Stimulated activated CD4-positive, alpha-beta T cell treated with anti-CD3 and anti-CD28 coated beads, TNF-alpha, amount 100 ng/mL, for 48 hours (primary cell): Measurements from ENCODE around the gene RMC1.
"Not testable (repeated sequence)": the region's sequence is repeated elsewhere in the genome, so short reads cannot be mapped to it uniquely, and the experiment has no call there.

ENCODE experiments used
- DNase-seq, 3 donors: peaks; one replicate each; pipeline ENCODE4 v3.0.0-alpha.2; 2020; ENCODE audit warnings: low read depth in 3 of 3

Gene RMC1

DNA sequence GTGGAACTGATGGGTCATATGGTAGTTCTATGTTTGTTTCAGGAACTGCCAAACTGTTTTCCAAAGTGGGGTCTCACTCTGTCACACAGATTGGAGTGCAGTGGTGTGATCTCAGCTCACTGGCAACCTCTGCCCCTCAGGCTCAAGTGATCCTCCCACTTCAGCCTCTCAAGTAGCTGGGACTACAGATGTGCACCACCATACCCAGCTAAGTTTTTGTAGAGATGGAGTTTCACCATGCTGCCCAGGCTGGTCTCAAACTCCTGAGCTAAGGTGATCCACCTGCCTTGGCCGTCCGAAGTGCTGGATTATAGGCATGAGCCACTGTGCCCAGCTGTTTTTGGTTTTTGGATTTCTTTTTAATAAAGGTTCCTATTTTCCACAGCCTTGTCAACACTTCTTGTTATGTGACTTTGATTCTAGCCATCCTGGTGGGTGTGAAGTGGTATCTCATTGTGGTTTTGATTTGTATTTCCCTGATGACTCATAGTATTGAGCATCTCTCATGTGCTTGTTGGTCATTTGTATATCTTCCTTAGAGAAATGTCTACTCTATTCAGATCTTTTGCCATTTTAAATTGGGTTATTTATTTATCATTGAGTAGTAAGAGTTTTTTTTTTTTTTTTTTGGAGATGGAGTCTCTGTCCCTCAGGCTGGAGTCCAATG is 60.2 kb downstream of the RMC1 start:
- DNase-seq = no peak

DNA sequence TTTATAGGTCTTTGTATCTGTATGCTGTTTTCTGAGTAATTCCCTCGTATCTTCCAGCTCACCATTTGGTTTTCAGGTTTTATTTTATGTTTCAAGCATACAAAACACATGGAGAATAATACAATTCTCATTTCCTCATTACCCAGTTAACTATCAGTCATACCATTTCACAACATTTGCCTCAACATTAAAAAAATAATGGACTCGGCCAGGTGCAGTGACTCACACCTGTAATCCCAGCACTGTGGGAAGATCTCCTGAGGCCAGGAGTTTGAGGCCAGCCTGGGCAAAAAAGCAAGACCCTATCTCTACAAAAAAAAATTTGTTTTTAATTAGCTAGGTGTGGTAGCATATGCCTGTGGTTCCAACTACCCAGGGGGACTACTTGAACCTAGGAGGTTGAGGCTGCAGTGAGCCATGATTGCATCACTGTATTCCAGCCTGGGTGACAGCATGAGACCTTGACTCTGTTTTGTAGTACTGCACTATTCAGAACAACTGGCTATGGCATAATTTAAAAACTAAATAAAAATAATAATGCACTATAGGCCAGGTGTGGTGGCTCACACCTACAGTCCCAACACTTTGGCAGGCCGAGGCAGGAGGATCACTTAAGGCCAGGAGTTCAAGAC is 62.7 kb downstream of the RMC1 start:
- no peak for DNase-seq

DNA sequence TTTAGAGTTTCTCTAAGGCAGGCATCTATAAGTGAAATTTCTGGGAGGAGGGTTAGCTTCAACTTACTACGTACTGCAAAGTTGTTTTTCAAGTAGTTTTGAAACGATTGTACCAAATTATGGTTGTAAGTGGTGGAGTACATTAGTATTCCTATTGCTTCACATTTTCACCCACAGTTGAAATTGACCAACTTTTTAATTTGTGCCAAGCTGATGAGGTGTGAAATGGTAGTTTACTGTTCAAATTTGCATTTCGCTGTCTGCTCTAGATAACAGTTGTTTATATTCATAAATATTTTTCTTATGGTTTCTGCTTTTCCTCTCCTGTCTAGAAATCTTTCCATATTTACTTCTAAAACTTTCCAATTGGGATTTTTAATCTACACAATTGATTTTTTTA is 64.4 kb downstream of the RMC1 start:
- DNase-seq = no peak

DNA sequence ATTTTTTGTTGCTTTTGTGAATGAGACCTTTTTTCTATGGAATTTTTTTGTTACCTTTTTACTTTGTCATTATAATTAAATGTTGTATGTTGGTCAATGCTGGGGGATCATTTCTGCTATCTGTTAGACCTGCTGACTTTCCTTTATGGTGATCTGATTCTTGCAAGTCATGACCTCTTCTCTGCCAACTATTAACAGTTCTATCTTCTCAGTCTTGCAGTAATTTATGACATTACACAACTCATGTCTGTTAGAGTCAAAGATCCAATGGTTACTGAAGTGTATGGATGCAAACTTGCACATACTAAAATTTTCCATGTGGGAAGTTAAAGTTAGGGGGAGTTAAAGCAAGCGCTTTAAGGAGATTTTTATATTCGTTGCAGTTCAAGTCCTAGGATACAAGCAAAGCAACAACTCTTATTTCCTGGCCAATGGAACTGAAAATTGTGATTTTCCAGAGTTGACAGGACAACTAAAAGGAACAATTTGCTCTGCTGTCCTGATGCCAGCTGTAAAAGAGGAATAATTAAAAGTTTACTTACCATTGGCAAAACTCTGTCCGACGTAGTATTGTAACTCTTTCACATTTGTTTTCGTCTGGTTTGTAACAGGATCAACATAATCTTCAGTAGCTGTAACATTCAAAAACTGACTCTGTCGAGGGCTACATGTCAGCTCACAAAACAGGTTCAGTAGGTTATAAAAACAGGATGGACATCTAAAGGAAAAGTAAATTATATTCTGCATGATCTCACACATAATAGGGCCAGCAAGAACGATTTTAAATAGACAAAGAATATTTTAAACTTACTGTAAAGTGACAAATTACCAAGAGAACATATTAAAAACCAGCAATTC is 65.2 kb downstream of the RMC1 start:
- no peak for DNase-seq

DNA sequence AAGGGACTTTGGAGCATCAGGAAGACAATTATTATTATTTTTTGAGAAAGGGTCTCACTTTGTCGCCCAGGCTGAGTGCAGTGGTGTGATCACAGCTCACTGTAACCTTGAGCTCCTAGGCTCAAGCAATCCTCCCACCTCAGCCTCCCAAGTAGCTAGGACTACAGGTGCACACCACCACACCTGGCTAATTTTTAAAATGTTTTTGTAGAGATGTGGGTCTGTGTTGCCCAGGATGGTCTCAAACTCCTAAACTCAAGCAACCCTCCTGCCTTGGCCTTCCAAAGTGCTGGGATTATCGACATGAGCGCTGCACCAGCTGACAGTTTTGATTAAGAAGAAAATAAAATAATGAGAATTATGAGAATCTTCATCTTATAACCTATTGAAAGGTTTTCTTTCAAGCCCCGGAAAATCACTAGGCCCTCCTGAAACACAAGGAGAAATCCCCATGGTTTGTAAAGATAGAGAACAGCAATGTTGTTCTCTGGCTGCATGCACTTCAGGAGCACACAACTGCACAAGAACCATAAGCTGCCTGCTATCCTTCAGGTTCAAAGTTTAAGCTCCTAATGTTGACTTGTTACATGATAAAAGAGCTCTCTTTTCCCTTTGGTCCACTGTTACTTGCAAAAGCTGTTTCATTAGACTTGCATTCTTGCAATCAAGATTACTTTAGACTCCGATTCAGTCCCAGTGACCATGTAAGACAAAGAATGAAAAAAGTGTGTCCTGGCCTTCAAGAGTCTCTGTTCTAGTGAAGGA is 66.2 kb downstream of the RMC1 start:
- no peak for DNase-seq

DNA sequence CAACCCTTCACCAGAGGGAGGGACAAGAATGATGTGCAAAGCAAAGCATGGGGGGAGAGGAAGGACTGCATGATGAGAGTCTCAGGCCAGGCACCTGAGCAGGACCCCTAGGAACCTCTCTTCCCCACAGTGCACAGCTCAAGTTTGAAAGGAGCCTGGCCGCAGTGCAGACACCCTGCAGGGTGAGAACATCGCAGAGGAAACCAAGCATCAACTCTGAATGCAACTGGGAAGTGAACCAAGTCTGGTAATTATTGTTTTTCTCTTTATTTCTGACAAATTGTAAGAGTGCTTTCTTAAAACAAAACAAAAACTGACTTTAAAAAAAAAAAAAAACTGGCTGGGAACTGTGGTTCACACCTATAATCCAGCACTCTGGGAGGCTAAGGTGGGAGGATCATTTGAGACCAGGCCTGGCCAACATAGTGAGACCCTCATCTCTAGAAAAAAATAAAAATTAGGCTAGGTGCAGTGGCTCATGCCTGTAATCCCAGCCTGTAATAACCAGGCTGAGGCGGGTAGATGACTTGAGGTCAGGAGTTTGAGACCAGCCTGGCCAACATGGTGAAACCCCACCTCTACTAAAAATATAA is 67.7 kb downstream of the RMC1 start:
- DNase-seq = no peak

DNA sequence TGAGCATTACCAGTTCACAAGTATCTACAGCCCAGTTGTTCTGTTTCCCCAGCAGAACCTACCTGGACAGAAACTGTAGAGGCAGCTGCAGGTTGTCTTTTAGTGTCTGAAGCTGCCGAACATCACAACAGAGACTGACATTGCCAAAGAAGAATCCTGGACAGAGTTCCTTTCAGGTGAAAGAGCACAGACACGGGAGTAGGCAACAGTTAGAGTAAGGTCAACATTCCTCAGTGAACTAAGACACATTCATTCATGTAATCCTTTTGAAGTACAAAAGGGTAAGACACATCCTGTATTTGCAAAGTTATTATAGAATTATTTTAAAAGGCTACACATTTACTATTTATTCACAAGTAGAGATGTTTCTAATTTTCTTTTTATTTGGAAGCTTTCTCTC is 68.7 kb downstream of the RMC1 start:
- DNase-seq = no peak

DNA sequence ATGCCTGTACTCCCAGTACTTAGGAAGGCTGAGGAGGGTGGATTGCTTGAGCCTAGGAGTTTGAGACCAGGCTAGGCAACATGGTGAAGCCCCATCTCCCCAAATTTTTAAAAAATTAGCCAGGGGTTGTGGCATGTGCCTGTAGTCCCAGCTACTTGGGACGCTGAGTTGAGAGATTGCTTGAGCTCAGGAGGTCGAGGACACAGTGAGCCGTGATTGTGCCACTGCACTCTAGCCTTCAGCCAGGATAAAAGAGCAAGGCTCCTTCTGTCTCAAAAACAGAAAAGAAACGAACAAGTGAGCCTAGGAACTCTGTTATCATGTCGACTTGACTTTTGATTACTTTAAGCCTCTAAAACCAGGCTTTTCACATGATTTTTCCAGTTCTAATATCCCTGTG is 69.3 kb downstream of the RMC1 start:
- no peak for DNase-seq

DNA sequence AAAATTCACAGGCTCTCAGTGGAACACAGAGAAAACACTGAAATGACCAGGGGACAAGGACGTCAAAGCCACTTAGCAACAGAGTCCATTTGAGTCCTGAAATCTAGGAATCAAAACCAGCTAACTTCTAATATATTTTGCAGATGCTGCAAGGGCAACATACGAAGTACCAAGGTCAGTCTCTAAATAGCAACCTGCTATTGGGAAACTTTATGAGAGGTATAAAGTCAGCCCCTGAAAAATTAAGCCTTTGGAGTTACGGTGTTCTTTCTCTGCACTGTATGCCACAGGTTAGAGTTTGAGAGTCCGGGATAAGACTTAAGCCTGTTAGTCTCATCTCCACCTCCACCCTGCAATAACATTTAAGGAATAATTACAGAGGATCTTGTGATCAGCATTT is 69.7 kb downstream of the RMC1 start:
- no peak for DNase-seq

DNA sequence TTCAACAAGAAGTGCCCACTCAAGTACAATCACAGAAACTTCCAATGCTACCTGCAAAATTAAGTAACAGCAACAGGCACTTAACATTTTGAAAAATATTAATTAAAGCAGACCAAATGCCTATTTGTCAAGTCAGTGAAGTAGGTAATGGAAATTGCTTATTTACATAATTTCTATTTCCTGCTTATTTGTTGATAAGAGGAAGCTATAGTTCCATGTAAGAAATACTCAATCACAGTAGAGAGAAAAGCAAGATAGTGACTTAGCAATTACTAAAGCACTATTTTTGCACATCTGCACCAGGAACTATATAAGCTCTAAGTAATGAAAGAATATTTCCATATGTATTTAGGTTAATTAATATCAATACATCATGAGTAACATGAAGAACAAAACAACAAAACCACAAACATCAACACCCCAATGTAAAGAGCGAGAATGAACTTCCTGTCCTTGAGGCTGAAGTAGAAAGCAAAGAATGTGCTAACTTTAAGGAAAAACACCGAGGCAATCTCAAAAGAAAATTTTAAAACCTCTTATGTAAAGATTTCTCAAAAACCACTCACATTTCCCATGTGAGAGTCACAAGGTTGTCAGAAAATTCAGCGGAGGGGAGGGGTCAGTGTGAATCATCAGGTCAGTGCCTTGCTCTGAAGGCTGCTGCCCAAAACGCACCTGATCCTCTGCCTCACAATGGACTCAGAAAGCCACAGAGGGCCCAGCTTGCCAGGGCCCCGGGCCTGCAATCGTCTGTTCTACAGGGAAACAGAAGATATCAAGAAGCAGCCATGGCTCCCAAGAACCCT is 70.5 kb downstream of the RMC1 start:
- no peak for DNase-seq

DNA sequence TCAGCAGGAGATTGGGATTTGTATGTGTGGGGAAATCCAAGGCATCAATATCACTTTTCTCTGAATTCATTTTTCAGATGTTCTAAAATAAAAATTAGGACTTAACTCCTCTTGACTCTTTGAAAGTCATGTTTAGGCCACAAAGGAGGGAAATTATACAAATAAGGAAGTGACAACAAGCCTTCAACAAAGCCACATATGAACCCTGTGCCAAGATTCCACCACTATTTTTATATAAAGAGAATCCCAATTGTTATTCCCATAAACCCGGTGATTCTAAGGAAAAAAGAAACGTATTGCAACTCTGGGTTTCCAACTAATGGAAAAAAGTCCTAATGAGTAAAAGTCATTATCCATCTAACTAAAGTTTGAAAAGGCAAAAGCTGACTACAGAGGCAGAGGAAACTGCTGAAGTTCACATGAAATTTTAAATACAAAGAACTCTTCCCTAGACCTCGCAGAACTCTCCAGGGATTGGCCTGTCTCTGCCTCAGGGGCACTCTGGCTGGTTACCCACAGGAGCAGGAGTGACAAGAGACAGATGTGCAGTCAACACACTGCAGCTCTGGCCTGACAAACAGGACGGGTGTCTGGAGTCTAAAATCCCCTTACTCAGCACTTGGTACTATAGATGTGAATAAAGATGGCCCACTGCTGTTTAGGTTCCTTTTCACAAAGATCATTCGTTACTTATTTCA is 71.4 kb downstream of the RMC1 start:
- no peak for DNase-seq

DNA sequence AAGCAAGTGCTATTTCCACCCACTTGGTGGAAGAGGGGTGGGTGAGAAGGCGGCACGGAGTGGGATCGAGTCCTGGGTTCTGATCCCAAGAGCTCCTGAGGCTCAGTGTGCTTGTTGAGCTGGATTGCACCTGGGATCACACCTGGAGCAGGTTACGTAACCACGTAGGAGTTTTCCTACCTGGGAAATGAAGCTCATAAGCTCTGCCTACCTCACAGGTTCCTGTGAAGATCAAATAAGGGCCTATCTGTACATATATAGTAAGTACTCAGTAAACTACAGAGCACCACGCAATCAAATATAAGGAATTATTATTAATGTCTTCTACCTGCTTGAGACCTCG is 72.0 kb downstream of the RMC1 start:
- no peak for DNase-seq

DNA sequence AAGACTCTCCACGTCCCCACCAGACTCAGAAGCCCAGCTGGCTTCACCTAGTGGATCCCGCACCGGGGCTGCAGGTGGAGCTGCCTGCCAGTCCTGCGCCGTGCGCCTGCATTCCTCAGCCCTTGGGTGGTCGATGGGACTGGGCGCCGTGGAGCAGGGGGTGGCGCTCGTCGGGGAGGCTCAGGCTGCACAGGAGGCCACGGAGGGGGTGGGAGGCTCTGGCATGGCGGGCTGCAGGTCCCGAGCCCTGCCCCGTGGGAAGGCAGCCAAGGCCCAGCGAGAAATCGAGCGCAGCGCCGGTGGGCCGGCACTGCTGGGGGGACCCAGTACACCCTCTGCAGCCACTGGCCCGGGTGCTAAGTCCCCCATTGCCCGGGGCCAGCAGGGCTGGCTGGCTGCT is 74.2 kb downstream of the RMC1 start:
- DNase-seq = not testable (repeated sequence)

DNA sequence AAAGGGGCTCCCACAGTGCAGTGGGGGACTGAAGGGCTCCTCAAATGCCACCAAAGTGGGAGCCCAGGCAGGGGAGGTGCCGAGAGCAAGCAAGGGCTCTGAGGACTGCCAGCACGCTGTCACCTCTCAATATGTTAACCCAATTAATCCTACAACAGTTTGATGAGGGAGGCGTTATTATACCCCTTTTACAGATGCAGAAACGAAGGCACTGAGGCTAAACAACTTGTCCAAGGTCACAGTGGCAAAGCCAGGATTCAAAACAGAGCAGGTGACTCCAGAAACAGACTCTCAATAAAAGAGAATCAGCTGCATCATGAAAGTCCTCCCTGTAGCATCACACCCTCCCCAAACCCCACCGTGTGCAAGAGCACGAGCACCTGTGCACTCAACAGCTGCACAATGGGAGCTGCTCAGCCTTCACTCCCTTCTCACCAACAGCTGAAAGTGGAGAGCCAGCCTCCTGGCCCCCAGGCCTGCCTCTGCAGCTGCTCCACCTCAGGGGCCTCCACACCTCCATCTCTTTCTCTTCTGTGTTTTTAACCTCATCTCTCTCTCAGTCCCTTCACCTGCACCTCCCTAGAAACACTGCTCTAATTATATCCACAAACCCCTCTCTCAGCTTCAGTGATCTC is 74.9 kb downstream of the RMC1 start:
- DNase-seq = no peak

DNA sequence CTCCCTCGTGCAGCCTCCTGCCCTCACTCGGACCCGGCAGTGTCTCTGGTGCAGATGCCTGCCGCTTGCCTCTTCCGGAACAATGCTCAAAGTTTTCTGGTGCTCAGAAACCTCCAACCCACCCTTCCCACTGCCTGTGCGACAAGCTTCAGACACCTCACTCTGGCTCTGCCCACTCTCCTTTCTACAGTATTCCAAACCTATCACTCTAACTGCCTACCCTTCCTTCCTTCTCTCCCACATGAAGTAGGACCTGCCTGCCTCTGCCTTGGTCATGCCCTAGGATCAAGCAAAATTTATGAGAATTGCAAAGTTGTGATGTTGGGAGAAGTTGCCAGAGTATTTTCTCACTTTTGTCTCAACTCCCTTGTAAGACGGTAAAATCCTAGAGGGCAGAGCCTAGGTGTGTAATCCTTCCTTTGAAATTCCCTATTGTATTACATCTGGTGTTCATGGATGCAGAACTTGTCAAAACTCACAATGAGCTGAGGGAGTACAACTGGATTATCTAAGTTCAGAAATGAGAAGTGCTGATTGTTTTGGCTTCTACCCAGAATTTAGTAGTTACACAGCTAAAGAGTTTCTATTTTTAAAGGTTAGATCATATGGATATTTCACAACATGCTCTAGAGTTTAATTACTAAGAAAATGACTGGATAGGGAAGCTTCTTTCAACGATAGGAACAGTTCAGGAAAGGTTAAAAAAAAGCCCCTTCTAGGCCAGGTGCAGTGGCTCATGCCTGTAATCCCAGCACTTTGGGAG is 75.8 kb downstream of the RMC1 start:
- no peak for DNase-seq

DNA sequence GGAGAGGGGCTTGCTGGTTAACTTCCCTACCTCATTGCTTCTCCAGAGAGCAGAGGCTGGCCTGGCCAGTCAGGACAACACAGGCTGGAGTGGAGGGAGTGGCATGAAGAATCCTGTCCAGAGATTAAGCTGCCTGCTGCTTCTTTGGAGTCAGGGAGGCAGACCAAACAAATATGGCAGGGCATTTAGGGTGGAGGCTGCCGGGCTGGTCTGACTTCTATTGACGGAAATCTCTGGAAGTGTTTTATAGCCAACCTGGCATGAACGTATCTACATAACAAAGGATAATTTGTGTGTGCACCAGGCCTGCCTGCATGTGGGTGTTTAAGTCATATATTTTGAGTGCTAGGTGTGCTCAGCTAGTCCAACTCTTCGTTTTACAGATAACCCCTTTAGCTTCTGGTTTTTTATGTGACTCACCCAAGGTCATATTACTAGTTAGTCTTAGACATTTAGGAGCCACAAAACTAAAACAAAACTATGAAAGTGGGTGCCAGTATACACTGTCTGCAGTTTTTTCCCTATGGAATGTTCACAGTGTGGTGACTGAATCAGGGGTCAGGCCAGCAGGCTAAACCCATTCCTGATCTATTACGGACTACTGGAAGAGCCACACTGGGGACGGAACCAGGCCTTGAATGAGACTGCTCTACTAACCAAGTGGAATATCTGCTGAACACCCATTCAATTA is 77.5 kb downstream of the RMC1 start:
- DNase-seq = no peak
